Motor neuron (in vitro differentiated cells): ENCODE measurements around the gene OR8D1. TPM values are rescaled to one million over a fixed set of nuclear protein-coding genes. Genes with fewer than 3 reads are reported as not detected.

Experiments used
- ATAC-seq, 8 experiments: fragments of 200-7000 bp; cut with Tn5 transposase; replicated peaks in 6 of 8; 2 replicates each; pipeline ENCODE4 v1.8.0; 2021; ENCODE audit warnings: mild to moderate bottlenecking in 8 of 8, moderate library complexity in 8 of 8
- H3K27ac ChIP-seq, 2 donors: fragments of 250-450 bp; sonication (Bioruptor Pico); 2 replicates each; pipeline ENCODE4 v1.9.0; 2021; ENCODE audit warnings: antibody characterized with exemption in 2 of 2, mild to moderate bottlenecking in 2 of 2, moderate library complexity in 1 of 2
- H3K4me1 ChIP-seq, 2 donors: fragments of 250-450 bp; sonication (Bioruptor Pico); replicated peaks in 1 of 2; 2 replicates each; pipeline ENCODE4 v1.6.1; 2021; ENCODE audit warnings: antibody characterized with exemption in 2 of 2, mild to moderate bottlenecking in 2 of 2, moderate library complexity in 1 of 2
- H3K4me3 ChIP-seq, 5 donors: fragments of 250-450 bp; sonication (Bioruptor Pico); 2 replicates each; pipeline ENCODE4 v1.9.0; 2021; ENCODE audit warnings: antibody characterized with exemption in 5 of 5, mild to moderate bottlenecking in 5 of 5, moderate library complexity in 4 of 5
- WGBS, 10 experiments: fragments of 450-650 bp; shearing (Covaris generic); methylation state at CpG; one replicate each; pipeline ENCODE4 v1.0.0; 2022; 5-methylcytosine and 5-hydroxymethylcytosine counted together
- in situ Hi-C, 9 experiments: fragments of 400-800 bp; cut with MboI; loops; one replicate each; pipeline ENCODE4 v1.15.0; 2021; ENCODE audit warnings: low sequenced_read_pairs in 9 of 9, low pct_unique_long_range_greater_than_20kb in 2 of 9; ENCODE audit not compliant: unreplicated experiment in 9 of 9
- total RNA-seq, 8 experiments: library from RNA; unstranded; fragments of 300-600 nt; gene quantifications; 2 replicates each; pipeline versions ENCODE4 v1.2.3 to v1.2.4, GENCODE V29; 2022

The OR8D1 gene
- total RNA-seq, 8 experiments from 2014 or later = 0.05 to 0.66 (median 0.18) TPM; not detected in 3

GRCh38 chr11:124311670-124312069 is 2.1 kb downstream of the OR8D1 start:
- no peak overlapping the region for H3K4me3 ChIP-seq
- in situ Hi-C loops = no loop called here
- H3K4me1 ChIP-seq = no peaks in the 10 kb centered on the region
- no peak for ATAC-seq
- H3K27ac ChIP-seq = no peak overlapping the region

GRCh38 chr11:124311269-124311668 is 2.5 kb downstream of the OR8D1 start:
- in situ Hi-C loops = no loop called here
- WGBS, 10 experiments = 0 to 93% (median 50%) methylated on average over 1 to 5 of the region's 5 CpGs; no CpG with 5 or more reads in 3 of the 10 experiments
- Histone ChIP-seq H3K4me1 (no peaks in the 10 kb centered on the region), H3K4me3 (no peak overlapping the region), H3K27ac (no peak overlapping the region)
- ATAC-seq = no peak

GRCh38 chr11:124310721-124311120 is 3.0 kb downstream of the OR8D1 start:
- no peak overlapping the region for H3K27ac ChIP-seq
- no peak for ATAC-seq
- in situ Hi-C loops = no loop called here
- H3K4me1 ChIP-seq = no peaks in the 10 kb centered on the region
- no peak overlapping the region for H3K4me3 ChIP-seq

GRCh38 chr11:124307093-124307492 is 6.7 kb downstream of the OR8D1 start:
- no peak overlapping the region for H3K27ac ChIP-seq
- no peaks in the 10 kb centered on the region for H3K4me1 ChIP-seq
- ATAC-seq = no peak
- H3K4me3 ChIP-seq = no peak overlapping the region
- in situ Hi-C loops = no loop called here

- Histone ChIP-seq H3K27ac (no peak overlapping the region), H3K4me1 (no peaks in the 10 kb centered on the region), H3K4me3 (no peak overlapping the region)
- peak in 1 of 8 experiments; percentile 28 for ATAC-seq
- in situ Hi-C loops = no loop called here
- WGBS, 10 experiments = 10 to 63% (median 50%) methylated on average over 1 to 3 of the region's 3 CpGs; no CpG with 5 or more reads in 1 of the 10 experiments
Measured at GRCh38 chr11:124302347-124303125, 11.2 kb downstream of the OR8D1 start.

- H3K4me3 ChIP-seq = no peak overlapping the region
- 0 to 90% (median 73%) methylated on average over 1 to 3 of the region's 3 CpGs for WGBS, 10 experiments
- H3K27ac ChIP-seq = no peak overlapping the region
- in situ Hi-C loops = no loop called here
- no peaks in the 10 kb centered on the region for H3K4me1 ChIP-seq
- ATAC-seq = peak in 5 of 8 experiments; percentile 68 to 84 (median 70)
Measured at GRCh38 chr11:124301548-124301947, 12.2 kb downstream of the OR8D1 start.

GRCh38 chr11:124297921-124298320 is 15.8 kb downstream of the OR8D1 start:
- H3K4me1 ChIP-seq = no peaks in the 10 kb centered on the region
- WGBS, 10 experiments = 20 to 94% (median 82%) methylated on average over 2 to 4 of the region's 4 CpGs; no CpG with 5 or more reads in 2 of the 10 experiments
- ATAC-seq = no peak
- no peak overlapping the region for H3K27ac ChIP-seq
- in situ Hi-C loops = no loop called here
- H3K4me3 ChIP-seq = no peak overlapping the region

GRCh38 chr11:124296016-124296415 is 17.7 kb downstream of the OR8D1 start:
- Histone ChIP-seq H3K4me3 (no peak overlapping the region), H3K4me1 (no peaks in the 10 kb centered on the region), H3K27ac (no peak overlapping the region)
- in situ Hi-C loops = no loop called here
- ATAC-seq = no peak

GRCh38 chr11:124294687-124295086 is 19.1 kb downstream of the OR8D1 start:
- Histone ChIP-seq H3K4me3 (no peak overlapping the region), H3K27ac (no peak overlapping the region), H3K4me1 (no peaks in the 10 kb centered on the region)
- WGBS, 10 experiments = 0 to 100% (median 100%) methylated on average over 1 of the region's 1 CpG; no CpG with 5 or more reads in 4 of the 10 experiments
- no peak for ATAC-seq
- in situ Hi-C loops = no loop called here

GRCh38 chr11:124285610-124286344 is 28.0 kb downstream of the OR8D1 start:
- in situ Hi-C loops = no loop called here
- WGBS, 10 experiments = 0 to 81% (median 62%) methylated on average over 1 to 3 of the region's 3 CpGs
- Histone ChIP-seq H3K27ac (no peak overlapping the region), H3K4me3 (no peak overlapping the region), H3K4me1 (no peaks in the 10 kb centered on the region)
- ATAC-seq = peak in 3 of 8 experiments; percentile 75 to 96 (median 96)

- H3K4me1 ChIP-seq = no peaks in the 10 kb centered on the region
- 0 to 100% (median 53%) methylated on average over 1 to 2 of the region's 2 CpGs; no CpG with 5 or more reads in 2 of the 10 experiments for WGBS, 10 experiments
- no peak overlapping the region for H3K4me3 ChIP-seq
- no peak for ATAC-seq
- no peak overlapping the region for H3K27ac ChIP-seq
- in situ Hi-C loops = no loop called here
Measured at GRCh38 chr11:124278261-124278660, 35.5 kb downstream of the OR8D1 start.

GRCh38 chr11:124277804-124278203 is 35.9 kb downstream of the OR8D1 start:
- Histone ChIP-seq H3K4me3 (no peak overlapping the region), H3K27ac (no peak overlapping the region), H3K4me1 (no peaks in the 10 kb centered on the region)
- ATAC-seq = peak in 2 of 8 experiments; percentile 24 to 61
- 30 to 86% (median 55%) methylated on average over 1 to 2 of the region's 3 CpGs; no CpG with 5 or more reads in 4 of the 10 experiments for WGBS, 10 experiments
- in situ Hi-C loops = no loop called here

- WGBS, 10 experiments = 67 to 100% (median 92%) methylated on average over 1 to 2 of the region's 3 CpGs; no CpG with 5 or more reads in 7 of the 10 experiments
- Histone ChIP-seq H3K27ac (no peak overlapping the region), H3K4me1 (no peaks in the 10 kb centered on the region), H3K4me3 (no peak overlapping the region)
- in situ Hi-C loops = no loop called here
- ATAC-seq = no peak
Measured at GRCh38 chr11:124277207-124277606, 36.5 kb downstream of the OR8D1 start.
